Stimulated activated CD4-positive, alpha-beta T cell treated with anti-CD3 and anti-CD28 coated beads, Interleukin-15, amount 100 ng/mL, for 1 hour (primary cell): ENCODE results near the gene CD52.
"Not testable (repeated sequence)": the region's sequence is repeated elsewhere in the genome, so short reads cannot be mapped to it uniquely, and the experiment has no call there.

Experiments
- DNase-seq, 2 donors: peaks; one replicate each; pipeline ENCODE4 v3.0.0-alpha.2; 2020; ENCODE audit warnings: low read depth in 1 of 2, low spot score in 1 of 2

Gene CD52

GRCh38 chr1:26329380-26329779, 11.6 kb downstream of the CD52 start:
- DNase-seq, result not testable (repeated sequence)

- no peak for DNase-seq
Observed at GRCh38 chr1:26330276-26330675, 12.5 kb downstream of the CD52 start.

- DNase-seq, result not testable (repeated sequence)
Observed at GRCh38 chr1:26333312-26333711, 15.6 kb downstream of the CD52 start.

- DNase-seq, result no peak
Observed at GRCh38 chr1:26335774-26336476, 18.2 kb downstream of the CD52 start.

GRCh38 chr1:26336477-26337205, 18.9 kb downstream of the CD52 start:
- peak; percentile 74 to 81 for DNase-seq

GRCh38 chr1:26337206-26337535, 19.4 kb downstream of the CD52 start:
- no peak for DNase-seq

- no peak for DNase-seq
Observed at GRCh38 chr1:26337625-26338024, 19.9 kb downstream of the CD52 start.

GRCh38 chr1:26338670-26339069, 20.9 kb downstream of the CD52 start:
- no peak for DNase-seq

- DNase-seq, result no peak
Observed at GRCh38 chr1:26340047-26340481, 22.3 kb downstream of the CD52 start.

GRCh38 chr1:26344147-26344920, 26.6 kb downstream of the CD52 start:
- no peak for DNase-seq

- DNase-seq, result no peak
Observed at GRCh38 chr1:26345718-26346117, 28.0 kb downstream of the CD52 start.

GRCh38 chr1:26346274-26347033, 28.7 kb downstream of the CD52 start:
- no peak for DNase-seq

- no peak for DNase-seq
Observed at GRCh38 chr1:26349188-26349876, 31.6 kb downstream of the CD52 start.

GRCh38 chr1:26349877-26350244, 32.1 kb downstream of the CD52 start:
- DNase-seq, result no peak

GRCh38 chr1:26350343-26350700, 32.6 kb downstream of the CD52 start:
- no peak for DNase-seq

- DNase-seq, result no peak
Observed at GRCh38 chr1:26350701-26351589, 33.2 kb downstream of the CD52 start.

- no peak for DNase-seq
Observed at GRCh38 chr1:26351590-26352337, 34.0 kb downstream of the CD52 start.

- no peak for DNase-seq
Observed at GRCh38 chr1:26352338-26352679, 34.6 kb downstream of the CD52 start.

- no peak for DNase-seq
Observed at GRCh38 chr1:26353210-26353859, 35.6 kb downstream of the CD52 start.
